ENCODE data around the gene MAPK12. TPM values are rescaled to one million over a fixed set of nuclear protein-coding genes. Genes with fewer than 3 reads are reported as not detected.

Gene MAPK12
- 10 to 100 TPM in 6 of 7 donors, 1 to 10 TPM in 1; 7.9 to 35.3 (median 23.3) TPM for total RNA-seq
- polyA plus RNA-seq: 10 to 100 TPM in 1 of 2 donors, under 1 TPM in 1; 0.87 to 26.5 TPM
- long read RNA-seq, donor 1, partial matches to known transcripts: 6 of 12 reads
- long read RNA-seq, donor 1, other reads (novel, unspliced or antisense): 5 of 12 reads
- long read RNA-seq, donor 2, transcript MAPK12-201 (12 exons, 1,918 nt): major isoform, 5 of 38 reads
- long read RNA-seq, donor 2, partial matches to known transcripts: 31 of 38 reads
- long read RNA-seq, donor 2, other reads (novel, unspliced or antisense): 0 of 38 reads
- long read RNA-seq, donor 3, transcript MAPK12-201 (12 exons, 1,918 nt): major isoform, 39 of 109 reads
- long read RNA-seq, donor 3, partial matches to known transcripts: 14 of 109 reads
- long read RNA-seq, donor 3, other reads (novel, unspliced or antisense): 54 of 109 reads

- no peaks in the 10 kb centered on the region for H3K36me3 ChIP-seq
- intact Hi-C loops (cut with DNase I): no loop called here
- peaks cover 4% of the 10 kb centered on the region for H3K4me1 ChIP-seq (ENCODE audit: insufficient read depth)
- TF ChIP-seq CTCF (IDR thresholded peaks at IDR 0.05) (no peak), POLR2A (IDR thresholded peaks at IDR 0.05) (no peak), EP300 (IDR thresholded peaks at IDR 0.05) (no peak)
- H3K27me3 ChIP-seq: no peaks in the 10 kb centered on the region
- peak within 1 kb of the TSS; percentile 51 to 57 for H3K27ac ChIP-seq
- 3 to 5% (median 5%) methylated on average over 27 to 59 of the region's 61 CpGs for WGBS, 3 donors
- peak; percentile 56 to 82 (median 69) for DNase-seq
- H3K9me3 ChIP-seq: no peaks in the 10 kb centered on the region
- peak within 1 kb of the TSS; percentile 48 for H3K4me3 ChIP-seq
These were observed at the start of gene MAPK12 for GRCh38 chr22:50261615-50262459. MAPK12 (minus strand) TSS chr22:50261683; CDS start chr22:50261509, 174 bp downstream.

- H3K27me3 ChIP-seq: no peaks in the 10 kb centered on the region
- H3K27ac ChIP-seq: no peak overlapping the region
- intact Hi-C loops (cut with DNase I): no loop called here
- WGBS, 3 donors: 91 to 95% (median 91%) methylated on average over 16 of the region's 16 CpGs
- no peaks in the 10 kb centered on the region for H3K36me3 ChIP-seq
- TF ChIP-seq POLR2A (IDR thresholded peaks at IDR 0.05): no peak
- no peak for TF ChIP-seq EP300 (IDR thresholded peaks at IDR 0.05)
- no peak for TF ChIP-seq CTCF (IDR thresholded peaks at IDR 0.05)
- H3K4me3 ChIP-seq: no peak overlapping the region
- peaks cover 8% of the 10 kb centered on the region for H3K4me1 ChIP-seq (ENCODE audit: insufficient read depth)
- DNase-seq: peak in 1 of 5 donors; percentile 32
- no peaks in the 10 kb centered on the region for H3K9me3 ChIP-seq
These were observed 49.5 kb upstream of the MAPK12 start for GRCh38 chr22:50310949-50311444.

- peak in 2 of 5 donors; percentile 34 to 36 for DNase-seq
- no peaks in the 10 kb centered on the region for H3K36me3 ChIP-seq
- no peaks in the 10 kb centered on the region for H3K9me3 ChIP-seq
- H3K27ac ChIP-seq: peak overlapping the region in 1 of 2 donors; percentile 70
- no peak overlapping the region for H3K4me3 ChIP-seq
- no peak for TF ChIP-seq POLR2A (IDR thresholded peaks at IDR 0.05)
- TF ChIP-seq CTCF (IDR thresholded peaks at IDR 0.05): no peak
- no peak for TF ChIP-seq EP300 (IDR thresholded peaks at IDR 0.05)
- intact Hi-C loops (cut with DNase I): no loop called here
- peaks cover 13% of the 10 kb centered on the region for H3K4me1 ChIP-seq (ENCODE audit: insufficient read depth)
- WGBS, 3 donors: 88 to 91% (median 88%) methylated on average over 21 of the region's 21 CpGs
- H3K27me3 ChIP-seq: no peaks in the 10 kb centered on the region
These were observed 48.7 kb upstream of the MAPK12 start for GRCh38 chr22:50310031-50310722.

- no peak overlapping the region for H3K4me3 ChIP-seq
- 70 to 80% (median 78%) methylated on average over 7 of the region's 7 CpGs for WGBS, 3 donors
- no peaks in the 10 kb centered on the region for H3K27me3 ChIP-seq
- intact Hi-C loops (cut with DNase I): no loop called here
- no peaks in the 10 kb centered on the region for H3K9me3 ChIP-seq
- no peak for TF ChIP-seq POLR2A (IDR thresholded peaks at IDR 0.05)
- TF ChIP-seq EP300 (IDR thresholded peaks at IDR 0.05): no peak
- no peak for TF ChIP-seq CTCF (IDR thresholded peaks at IDR 0.05)
- H3K4me1 ChIP-seq (ENCODE audit: insufficient read depth): peaks cover 18% of the 10 kb centered on the region
- peak in 1 of 5 donors; percentile 34 for DNase-seq
- H3K36me3 ChIP-seq: no peaks in the 10 kb centered on the region
- peak overlapping the region; percentile 57 to 70 for H3K27ac ChIP-seq
These were observed 48.1 kb upstream of the MAPK12 start for GRCh38 chr22:50309601-50309991.
